ENCODE measurements around the gene COBL.

DNA sequence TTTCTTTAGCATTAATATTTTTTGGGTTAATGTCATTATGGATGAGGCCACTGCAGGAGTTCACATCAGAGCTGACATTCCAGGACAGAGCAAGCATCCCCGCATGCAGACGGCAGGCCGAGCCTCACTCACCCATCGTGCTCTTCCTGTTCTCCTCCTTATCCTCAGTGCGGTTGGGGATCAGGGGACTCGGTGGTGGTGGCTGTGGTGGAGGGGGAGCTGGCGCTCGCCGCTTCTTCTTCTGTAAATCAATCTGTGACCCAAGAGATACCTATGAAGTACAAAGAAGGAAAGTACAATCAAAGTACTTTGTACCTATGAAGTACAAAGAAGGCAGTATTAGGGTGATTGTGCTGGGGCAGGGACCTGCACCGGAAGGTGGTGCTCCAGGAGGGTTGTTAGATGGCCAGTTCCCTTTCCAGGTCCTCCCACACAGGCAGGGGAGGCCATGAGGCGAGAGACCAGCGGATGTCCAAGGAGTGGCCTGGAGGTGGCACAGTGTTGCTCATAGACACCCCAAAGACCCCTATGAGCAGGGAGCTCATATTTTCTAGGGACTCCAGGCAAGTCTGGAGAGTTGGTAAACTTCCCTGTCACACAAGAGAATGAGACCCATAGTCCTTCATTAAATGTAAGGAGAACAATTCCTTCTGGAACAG, 231.4 kb downstream of the COBL start:
- TF ChIP-seq RFX5 (IDR thresholded peaks at IDR 0.05; ENCODE audit: borderline replicate concordance, low read depth, low read length) (no peak), TAF1 (IDR thresholded peaks at IDR 0.05; ENCODE audit: low read depth, low read length) (no peak), SAP30 (IDR thresholded peaks at IDR 0.05; ENCODE audit: insufficient read depth, insufficient replicate concordance, low read length) (no peak), POLR2A (IDR thresholded peaks at IDR 0.05; ENCODE audit: control extremely low read depth in 1 of 2, low read depth in 2 of 2, low read length in 2 of 2) (no peak), CEBPB (IDR thresholded peaks at IDR 0.05; ENCODE audit: low read depth, low read length) (no peak), SP2 (IDR thresholded peaks at IDR 0.05; ENCODE audit: low read length) (no peak), YY1 (IDR thresholded peaks at IDR 0.05; ENCODE audit: low read depth, low read length) (no peak), EP300 (IDR thresholded peaks at IDR 0.05; ENCODE audit: borderline replicate concordance in 1 of 2, low read depth in 2 of 2, low read length in 2 of 2) (no peak), JUN (IDR thresholded peaks at IDR 0.05; ENCODE audit: low read depth, low read length) (no peak), EZH2 (IDR thresholded peaks at IDR 0.05; ENCODE audit: low read depth, low read length, severe bottlenecking) (no peak)
- TF ChIP-seq, protein P1, sequence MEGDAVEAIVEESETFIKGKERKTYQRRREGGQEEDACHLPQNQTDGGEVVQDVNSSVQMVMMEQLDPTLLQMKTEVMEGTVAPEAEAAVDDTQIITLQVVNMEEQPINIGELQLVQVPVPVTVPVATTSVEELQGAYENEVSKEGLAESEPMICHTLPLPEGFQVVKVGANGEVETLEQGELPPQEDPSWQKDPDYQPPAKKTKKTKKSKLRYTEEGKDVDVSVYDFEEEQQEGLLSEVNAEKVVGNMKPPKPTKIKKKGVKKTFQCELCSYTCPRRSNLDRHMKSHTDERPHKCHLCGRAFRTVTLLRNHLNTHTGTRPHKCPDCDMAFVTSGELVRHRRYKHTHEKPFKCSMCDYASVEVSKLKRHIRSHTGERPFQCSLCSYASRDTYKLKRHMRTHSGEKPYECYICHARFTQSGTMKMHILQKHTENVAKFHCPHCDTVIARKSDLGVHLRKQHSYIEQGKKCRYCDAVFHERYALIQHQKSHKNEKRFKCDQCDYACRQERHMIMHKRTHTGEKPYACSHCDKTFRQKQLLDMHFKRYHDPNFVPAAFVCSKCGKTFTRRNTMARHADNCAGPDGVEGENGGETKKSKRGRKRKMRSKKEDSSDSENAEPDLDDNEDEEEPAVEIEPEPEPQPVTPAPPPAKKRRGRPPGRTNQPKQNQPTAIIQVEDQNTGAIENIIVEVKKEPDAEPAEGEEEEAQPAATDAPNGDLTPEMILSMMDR (IDR thresholded peaks at IDR 0.05; ENCODE audit: control extremely low read depth in 1 of 3, insufficient read depth in 1 of 3, low read depth in 1 of 3, low read length in 3 of 3): no peak
- TF ChIP-seq, protein P2, sequence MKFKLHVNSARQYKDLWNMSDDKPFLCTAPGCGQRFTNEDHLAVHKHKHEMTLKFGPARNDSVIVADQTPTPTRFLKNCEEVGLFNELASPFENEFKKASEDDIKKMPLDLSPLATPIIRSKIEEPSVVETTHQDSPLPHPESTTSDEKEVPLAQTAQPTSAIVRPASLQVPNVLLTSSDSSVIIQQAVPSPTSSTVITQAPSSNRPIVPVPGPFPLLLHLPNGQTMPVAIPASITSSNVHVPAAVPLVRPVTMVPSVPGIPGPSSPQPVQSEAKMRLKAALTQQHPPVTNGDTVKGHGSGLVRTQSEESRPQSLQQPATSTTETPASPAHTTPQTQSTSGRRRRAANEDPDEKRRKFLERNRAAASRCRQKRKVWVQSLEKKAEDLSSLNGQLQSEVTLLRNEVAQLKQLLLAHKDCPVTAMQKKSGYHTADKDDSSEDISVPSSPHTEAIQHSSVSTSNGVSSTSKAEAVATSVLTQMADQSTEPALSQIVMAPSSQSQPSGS (IDR thresholded peaks at IDR 0.05; ENCODE audit: low read length): no peak
- TF ChIP-seq, protein P3, sequence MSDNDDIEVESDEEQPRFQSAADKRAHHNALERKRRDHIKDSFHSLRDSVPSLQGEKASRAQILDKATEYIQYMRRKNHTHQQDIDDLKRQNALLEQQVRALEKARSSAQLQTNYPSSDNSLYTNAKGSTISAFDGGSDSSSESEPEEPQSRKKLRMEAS (IDR thresholded peaks at IDR 0.05): no peak
